Measurements from ENCODE around the gene CD58. TPM values are rescaled to one million over a fixed set of nuclear protein-coding genes. Genes with fewer than 3 reads are reported as not detected.

The CD58 gene
- total and polyA plus RNA-seq, 4 donors = 5.1 to 30.2 (median 10.8) TPM

DNA sequence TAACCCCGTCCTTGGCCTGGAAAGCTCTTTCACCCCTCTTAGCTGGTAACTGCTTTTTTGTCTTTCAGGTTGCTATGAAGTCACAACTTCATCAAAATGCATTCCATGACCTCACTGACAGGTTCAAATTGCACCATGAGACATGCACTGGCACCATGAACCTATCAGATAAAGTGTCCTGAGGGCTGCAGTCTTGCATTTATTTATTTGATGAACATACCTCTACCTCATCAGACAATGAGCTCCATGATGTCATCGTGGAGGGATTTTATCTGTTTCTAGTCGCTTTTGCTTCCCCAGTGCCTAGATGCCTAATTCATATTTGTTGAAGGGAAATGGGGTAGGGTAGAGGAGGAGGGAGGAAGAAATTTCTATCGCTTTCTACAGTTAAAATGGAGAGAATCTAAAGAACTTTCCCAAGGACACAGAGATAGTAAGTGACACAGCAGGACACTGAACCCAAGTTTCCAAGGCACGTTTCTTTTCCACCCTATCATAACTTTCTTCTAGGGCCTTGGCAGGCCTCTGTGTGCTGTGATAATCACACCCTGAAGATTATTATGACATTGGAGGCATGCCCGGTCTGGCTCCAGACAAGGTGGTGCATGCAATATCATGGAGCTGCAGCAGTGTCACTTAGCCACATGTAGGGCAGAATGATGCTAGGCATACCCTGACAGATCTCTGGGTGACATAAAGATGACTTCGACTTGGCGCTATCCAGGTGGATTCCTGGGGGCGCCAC is 69.5 kb downstream of the CD58 start:
- H3K4me3 ChIP-seq (ENCODE audit: low read depth in 1 of 3, low read length in 3 of 3) = no peak overlapping the region
- TF ChIP-seq, protein P1, sequence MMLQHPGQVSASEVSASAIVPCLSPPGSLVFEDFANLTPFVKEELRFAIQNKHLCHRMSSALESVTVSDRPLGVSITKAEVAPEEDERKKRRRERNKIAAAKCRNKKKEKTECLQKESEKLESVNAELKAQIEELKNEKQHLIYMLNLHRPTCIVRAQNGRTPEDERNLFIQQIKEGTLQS (IDR thresholded peaks at IDR 0.05) = no peak
- no peak for TF ChIP-seq EGR1 (IDR thresholded peaks at IDR 0.05; ENCODE audit: low read depth in 2 of 2)
- no peak for TF ChIP-seq JUND (IDR thresholded peaks at IDR 0.05)
- no peak for TF ChIP-seq YY1 (IDR thresholded peaks at IDR 0.05)
- TF ChIP-seq, protein P2, sequence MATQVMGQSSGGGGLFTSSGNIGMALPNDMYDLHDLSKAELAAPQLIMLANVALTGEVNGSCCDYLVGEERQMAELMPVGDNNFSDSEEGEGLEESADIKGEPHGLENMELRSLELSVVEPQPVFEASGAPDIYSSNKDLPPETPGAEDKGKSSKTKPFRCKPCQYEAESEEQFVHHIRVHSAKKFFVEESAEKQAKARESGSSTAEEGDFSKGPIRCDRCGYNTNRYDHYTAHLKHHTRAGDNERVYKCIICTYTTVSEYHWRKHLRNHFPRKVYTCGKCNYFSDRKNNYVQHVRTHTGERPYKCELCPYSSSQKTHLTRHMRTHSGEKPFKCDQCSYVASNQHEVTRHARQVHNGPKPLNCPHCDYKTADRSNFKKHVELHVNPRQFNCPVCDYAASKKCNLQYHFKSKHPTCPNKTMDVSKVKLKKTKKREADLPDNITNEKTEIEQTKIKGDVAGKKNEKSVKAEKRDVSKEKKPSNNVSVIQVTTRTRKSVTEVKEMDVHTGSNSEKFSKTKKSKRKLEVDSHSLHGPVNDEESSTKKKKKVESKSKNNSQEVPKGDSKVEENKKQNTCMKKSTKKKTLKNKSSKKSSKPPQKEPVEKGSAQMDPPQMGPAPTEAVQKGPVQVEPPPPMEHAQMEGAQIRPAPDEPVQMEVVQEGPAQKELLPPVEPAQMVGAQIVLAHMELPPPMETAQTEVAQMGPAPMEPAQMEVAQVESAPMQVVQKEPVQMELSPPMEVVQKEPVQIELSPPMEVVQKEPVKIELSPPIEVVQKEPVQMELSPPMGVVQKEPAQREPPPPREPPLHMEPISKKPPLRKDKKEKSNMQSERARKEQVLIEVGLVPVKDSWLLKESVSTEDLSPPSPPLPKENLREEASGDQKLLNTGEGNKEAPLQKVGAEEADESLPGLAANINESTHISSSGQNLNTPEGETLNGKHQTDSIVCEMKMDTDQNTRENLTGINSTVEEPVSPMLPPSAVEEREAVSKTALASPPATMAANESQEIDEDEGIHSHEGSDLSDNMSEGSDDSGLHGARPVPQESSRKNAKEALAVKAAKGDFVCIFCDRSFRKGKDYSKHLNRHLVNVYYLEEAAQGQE (IDR thresholded peaks at IDR 0.05) = no peak
- TF ChIP-seq HNF4G (IDR thresholded peaks at IDR 0.05) = no peak
- TF ChIP-seq, protein P3, sequence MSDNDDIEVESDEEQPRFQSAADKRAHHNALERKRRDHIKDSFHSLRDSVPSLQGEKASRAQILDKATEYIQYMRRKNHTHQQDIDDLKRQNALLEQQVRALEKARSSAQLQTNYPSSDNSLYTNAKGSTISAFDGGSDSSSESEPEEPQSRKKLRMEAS (IDR thresholded peaks at IDR 0.05) = no peak
- TF ChIP-seq, protein P4, sequence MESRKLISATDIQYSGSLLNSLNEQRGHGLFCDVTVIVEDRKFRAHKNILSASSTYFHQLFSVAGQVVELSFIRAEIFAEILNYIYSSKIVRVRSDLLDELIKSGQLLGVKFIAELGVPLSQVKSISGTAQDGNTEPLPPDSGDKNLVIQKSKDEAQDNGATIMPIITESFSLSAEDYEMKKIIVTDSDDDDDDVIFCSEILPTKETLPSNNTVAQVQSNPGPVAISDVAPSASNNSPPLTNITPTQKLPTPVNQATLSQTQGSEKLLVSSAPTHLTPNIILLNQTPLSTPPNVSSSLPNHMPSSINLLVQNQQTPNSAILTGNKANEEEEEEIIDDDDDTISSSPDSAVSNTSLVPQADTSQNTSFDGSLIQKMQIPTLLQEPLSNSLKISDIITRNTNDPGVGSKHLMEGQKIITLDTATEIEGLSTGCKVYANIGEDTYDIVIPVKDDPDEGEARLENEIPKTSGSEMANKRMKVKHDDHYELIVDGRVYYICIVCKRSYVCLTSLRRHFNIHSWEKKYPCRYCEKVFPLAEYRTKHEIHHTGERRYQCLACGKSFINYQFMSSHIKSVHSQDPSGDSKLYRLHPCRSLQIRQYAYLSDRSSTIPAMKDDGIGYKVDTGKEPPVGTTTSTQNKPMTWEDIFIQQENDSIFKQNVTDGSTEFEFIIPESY (IDR thresholded peaks at IDR 0.05) = no peak
- no peak for TF ChIP-seq FOXA2 (IDR thresholded peaks at IDR 0.05)
- no peak for TF ChIP-seq GABPA (IDR thresholded peaks at IDR 0.05 in 1 of 2, conservative IDR thresholded peaks at IDR 0.05 in 1 of 2)
- no peak for TF ChIP-seq NR2F2 (IDR thresholded peaks at IDR 0.05)
- TF ChIP-seq, protein P5, sequence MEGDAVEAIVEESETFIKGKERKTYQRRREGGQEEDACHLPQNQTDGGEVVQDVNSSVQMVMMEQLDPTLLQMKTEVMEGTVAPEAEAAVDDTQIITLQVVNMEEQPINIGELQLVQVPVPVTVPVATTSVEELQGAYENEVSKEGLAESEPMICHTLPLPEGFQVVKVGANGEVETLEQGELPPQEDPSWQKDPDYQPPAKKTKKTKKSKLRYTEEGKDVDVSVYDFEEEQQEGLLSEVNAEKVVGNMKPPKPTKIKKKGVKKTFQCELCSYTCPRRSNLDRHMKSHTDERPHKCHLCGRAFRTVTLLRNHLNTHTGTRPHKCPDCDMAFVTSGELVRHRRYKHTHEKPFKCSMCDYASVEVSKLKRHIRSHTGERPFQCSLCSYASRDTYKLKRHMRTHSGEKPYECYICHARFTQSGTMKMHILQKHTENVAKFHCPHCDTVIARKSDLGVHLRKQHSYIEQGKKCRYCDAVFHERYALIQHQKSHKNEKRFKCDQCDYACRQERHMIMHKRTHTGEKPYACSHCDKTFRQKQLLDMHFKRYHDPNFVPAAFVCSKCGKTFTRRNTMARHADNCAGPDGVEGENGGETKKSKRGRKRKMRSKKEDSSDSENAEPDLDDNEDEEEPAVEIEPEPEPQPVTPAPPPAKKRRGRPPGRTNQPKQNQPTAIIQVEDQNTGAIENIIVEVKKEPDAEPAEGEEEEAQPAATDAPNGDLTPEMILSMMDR (IDR thresholded peaks at IDR 0.05; ENCODE audit: low read depth, low read length, missing input control) = no peak
- no peak for TF ChIP-seq FOXA1 (IDR thresholded peaks at IDR 0.05)
- no peak for TF ChIP-seq TAF1 (conservative IDR thresholded peaks at IDR 0.05)
- no peak for TF ChIP-seq RXRA (IDR thresholded peaks at IDR 0.05)
- no peak for TF ChIP-seq SP1 (IDR thresholded peaks at IDR 0.05)
- TF ChIP-seq HNF4A (conservative IDR thresholded peaks at IDR 0.05) = no peak
- no peak for TF ChIP-seq RAD21 (IDR thresholded peaks at IDR 0.05)
- H3K27ac ChIP-seq (ENCODE audit: low read depth in 1 of 2, low read length in 2 of 2) = no peak overlapping the region
- no peaks in the 10 kb centered on the region for H3K36me3 ChIP-seq (ENCODE audit: control insufficient read depth in 4 of 4, insufficient read depth in 3 of 4, low read depth in 1 of 4, low read length in 3 of 4)
- WGBS = 86% methylated on average over 9 of the region's 9 CpGs
- no peaks in the 10 kb centered on the region for H3K9me3 ChIP-seq (ENCODE audit: control insufficient read depth in 4 of 4, low read length in 3 of 4)
- H3K27me3 ChIP-seq (ENCODE audit: control insufficient read depth in 4 of 4, insufficient read depth in 4 of 4, low read length in 3 of 4) = no peaks in the 10 kb centered on the region
- H3K4me1 ChIP-seq (ENCODE audit: control insufficient read depth in 4 of 4, insufficient read depth in 4 of 4, low read length in 3 of 4) = peaks cover 6 to 27% (median 25%) of the 10 kb centered on the region in 4 donors
- H3K9ac ChIP-seq (ENCODE audit: low read depth in 1 of 2, low read length in 2 of 2) = no peak overlapping the region
- peak; percentile 69 for DNase-seq (ENCODE audit: low spot score)
